ENCODE results near the gene DNAJC15.

DNA sequence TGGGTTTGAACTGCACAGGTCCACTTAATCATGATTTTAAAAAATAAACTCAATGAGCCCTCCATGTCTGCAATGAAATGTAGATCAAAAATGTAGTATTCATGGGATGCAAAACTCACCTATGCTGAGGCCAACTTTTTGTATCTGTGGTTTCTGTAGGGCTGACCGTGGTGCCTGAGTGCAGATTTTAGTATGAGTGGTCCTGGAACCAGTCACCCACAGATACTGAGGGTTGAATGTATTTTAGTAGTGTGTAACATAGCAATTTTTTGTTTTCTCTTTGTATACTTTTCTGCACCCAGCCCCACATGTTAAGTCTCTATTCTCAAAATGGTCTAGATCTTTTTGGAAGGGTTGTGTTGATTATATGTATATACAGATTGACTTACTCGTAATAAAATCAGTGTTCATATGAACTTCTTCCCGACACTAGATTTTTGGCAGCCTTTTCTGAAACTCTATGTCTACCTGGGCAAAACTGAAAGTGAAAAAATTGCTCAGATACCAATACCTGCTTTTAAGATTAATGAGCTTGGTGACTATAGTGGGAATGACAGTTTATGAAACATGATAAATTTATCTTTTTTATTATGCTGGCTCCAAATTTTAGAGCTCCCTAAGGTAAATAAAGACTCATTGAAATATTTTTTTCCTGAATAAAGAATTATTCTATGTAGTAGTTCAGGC lies 51.6 kb downstream of the DNAJC15 start:
- TF ChIP-seq, protein P1, sequence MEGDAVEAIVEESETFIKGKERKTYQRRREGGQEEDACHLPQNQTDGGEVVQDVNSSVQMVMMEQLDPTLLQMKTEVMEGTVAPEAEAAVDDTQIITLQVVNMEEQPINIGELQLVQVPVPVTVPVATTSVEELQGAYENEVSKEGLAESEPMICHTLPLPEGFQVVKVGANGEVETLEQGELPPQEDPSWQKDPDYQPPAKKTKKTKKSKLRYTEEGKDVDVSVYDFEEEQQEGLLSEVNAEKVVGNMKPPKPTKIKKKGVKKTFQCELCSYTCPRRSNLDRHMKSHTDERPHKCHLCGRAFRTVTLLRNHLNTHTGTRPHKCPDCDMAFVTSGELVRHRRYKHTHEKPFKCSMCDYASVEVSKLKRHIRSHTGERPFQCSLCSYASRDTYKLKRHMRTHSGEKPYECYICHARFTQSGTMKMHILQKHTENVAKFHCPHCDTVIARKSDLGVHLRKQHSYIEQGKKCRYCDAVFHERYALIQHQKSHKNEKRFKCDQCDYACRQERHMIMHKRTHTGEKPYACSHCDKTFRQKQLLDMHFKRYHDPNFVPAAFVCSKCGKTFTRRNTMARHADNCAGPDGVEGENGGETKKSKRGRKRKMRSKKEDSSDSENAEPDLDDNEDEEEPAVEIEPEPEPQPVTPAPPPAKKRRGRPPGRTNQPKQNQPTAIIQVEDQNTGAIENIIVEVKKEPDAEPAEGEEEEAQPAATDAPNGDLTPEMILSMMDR (IDR thresholded peaks at IDR 0.05), result no peak
- no peak for TF ChIP-seq POLR2AphosphoS5 (IDR thresholded peaks at IDR 0.05; ENCODE audit: low read depth, low read length)
- TF ChIP-seq TCF7L2 (IDR thresholded peaks at IDR 0.05; ENCODE audit: low read depth, low read length), result no peak
- TF ChIP-seq, protein P2, sequence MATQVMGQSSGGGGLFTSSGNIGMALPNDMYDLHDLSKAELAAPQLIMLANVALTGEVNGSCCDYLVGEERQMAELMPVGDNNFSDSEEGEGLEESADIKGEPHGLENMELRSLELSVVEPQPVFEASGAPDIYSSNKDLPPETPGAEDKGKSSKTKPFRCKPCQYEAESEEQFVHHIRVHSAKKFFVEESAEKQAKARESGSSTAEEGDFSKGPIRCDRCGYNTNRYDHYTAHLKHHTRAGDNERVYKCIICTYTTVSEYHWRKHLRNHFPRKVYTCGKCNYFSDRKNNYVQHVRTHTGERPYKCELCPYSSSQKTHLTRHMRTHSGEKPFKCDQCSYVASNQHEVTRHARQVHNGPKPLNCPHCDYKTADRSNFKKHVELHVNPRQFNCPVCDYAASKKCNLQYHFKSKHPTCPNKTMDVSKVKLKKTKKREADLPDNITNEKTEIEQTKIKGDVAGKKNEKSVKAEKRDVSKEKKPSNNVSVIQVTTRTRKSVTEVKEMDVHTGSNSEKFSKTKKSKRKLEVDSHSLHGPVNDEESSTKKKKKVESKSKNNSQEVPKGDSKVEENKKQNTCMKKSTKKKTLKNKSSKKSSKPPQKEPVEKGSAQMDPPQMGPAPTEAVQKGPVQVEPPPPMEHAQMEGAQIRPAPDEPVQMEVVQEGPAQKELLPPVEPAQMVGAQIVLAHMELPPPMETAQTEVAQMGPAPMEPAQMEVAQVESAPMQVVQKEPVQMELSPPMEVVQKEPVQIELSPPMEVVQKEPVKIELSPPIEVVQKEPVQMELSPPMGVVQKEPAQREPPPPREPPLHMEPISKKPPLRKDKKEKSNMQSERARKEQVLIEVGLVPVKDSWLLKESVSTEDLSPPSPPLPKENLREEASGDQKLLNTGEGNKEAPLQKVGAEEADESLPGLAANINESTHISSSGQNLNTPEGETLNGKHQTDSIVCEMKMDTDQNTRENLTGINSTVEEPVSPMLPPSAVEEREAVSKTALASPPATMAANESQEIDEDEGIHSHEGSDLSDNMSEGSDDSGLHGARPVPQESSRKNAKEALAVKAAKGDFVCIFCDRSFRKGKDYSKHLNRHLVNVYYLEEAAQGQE (IDR thresholded peaks at IDR 0.05; ENCODE audit: insufficient read depth in 1 of 2, low read depth in 2 of 2, low read length in 1 of 2), result no peak
- TF ChIP-seq SIN3A (IDR thresholded peaks at IDR 0.05; ENCODE audit: borderline replicate concordance, insufficient read depth, low read depth, low read length), result no peak

All from Panc1 (cell line).